GM12892 (cell line): ENCODE data around the gene OGT.
A peak's percentile ranks its signal among the peaks of the same experiment; 100 is the strongest.
"Not testable (repeated sequence)": the region's sequence is repeated elsewhere in the genome, so short reads cannot be mapped to it uniquely, and the experiment has no call there.

Source experiments
- DNase-seq: peaks from one replicate; pipeline ENCODE4 v3.0.0; 2011; ENCODE audit not compliant: insufficient read length
- FAIRE-seq: peaks from 2 replicates; lab custom pipeline; 2011; peaks lifted over from hg19 to GRCh38; lab: Jason Lieb, UNC
- POLR2A ChIP-seq: IDR thresholded peaks from 2 replicates; pipeline ENCODE4 v1.6.1; 2011; ENCODE audit warnings: low read depth, low read length, control low read depth
- POLR2AphosphoS5 ChIP-seq: IDR thresholded peaks from 2 replicates; pipeline ENCODE4 v1.6.1; 2011; ENCODE audit warnings: low read depth, low read length, control low read depth
- TAF1 ChIP-seq: IDR thresholded peaks from 2 replicates; pipeline ENCODE4 v1.6.1; 2011; ENCODE audit warnings: low read depth, mild to moderate bottlenecking, control low read depth, low read length, borderline replicate concordance

Gene OGT

DNA sequence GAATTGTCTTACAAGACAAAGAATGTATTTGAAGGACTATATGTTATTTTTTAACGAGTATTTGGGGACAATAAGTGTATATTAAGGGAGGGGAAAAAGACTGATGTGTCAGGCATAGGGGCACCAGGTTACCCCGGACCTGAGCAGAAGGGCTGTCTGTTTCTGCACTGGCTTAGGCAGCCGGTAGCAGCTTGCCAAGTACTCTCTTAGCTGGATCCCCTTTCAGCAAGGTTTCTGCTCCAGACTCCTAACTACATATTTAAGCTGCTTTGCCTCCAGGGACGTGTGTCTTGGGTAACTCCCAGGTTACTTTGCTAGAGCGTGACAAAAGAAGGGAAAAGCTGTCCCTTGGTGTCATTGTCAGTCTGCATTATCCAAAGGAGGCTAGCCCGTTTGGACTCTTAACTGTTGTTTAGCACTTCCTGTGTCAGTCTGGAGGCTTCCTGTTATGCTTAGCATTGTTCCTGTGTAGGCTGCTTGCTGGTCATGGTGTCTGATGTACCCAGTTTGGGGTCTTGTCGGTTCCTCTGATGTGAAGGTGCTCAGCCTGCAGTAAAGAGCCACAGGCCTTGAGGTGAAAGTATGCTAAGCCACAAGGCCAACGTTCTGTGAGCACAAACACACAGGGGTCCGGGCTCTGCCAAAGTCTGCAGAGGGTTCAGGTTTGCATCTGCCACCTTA, 73.8 kb downstream of the OGT start:
- TF ChIP-seq POLR2AphosphoS5 (no peak), TAF1 (no peak), POLR2A (no peak)
- FAIRE-seq (no peak), DNase-seq (no peak)

DNA sequence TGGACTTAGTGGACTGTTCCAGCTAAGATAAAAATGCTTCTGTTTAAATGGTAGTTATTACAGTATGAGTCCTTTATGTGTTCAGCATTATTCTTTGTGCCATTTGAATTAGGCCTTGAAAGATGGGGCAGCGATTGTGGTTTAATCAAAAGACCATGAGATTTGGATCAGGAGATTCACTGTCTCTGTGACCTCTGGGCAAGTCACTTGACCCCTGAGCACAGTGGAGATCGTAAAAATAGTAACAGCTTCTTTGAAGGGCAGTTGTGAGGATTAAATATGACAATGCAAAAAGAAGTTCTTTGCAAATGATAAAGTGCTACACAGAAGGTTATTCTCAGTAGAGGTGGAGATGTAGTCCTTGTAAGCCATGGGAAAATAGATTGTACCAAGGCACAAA, 74.6 kb downstream of the OGT start:
- DNase-seq: no peak
- no peak for TF ChIP-seq TAF1
- TF ChIP-seq POLR2AphosphoS5: no peak
- TF ChIP-seq POLR2A: no peak
- FAIRE-seq: no peak

DNA sequence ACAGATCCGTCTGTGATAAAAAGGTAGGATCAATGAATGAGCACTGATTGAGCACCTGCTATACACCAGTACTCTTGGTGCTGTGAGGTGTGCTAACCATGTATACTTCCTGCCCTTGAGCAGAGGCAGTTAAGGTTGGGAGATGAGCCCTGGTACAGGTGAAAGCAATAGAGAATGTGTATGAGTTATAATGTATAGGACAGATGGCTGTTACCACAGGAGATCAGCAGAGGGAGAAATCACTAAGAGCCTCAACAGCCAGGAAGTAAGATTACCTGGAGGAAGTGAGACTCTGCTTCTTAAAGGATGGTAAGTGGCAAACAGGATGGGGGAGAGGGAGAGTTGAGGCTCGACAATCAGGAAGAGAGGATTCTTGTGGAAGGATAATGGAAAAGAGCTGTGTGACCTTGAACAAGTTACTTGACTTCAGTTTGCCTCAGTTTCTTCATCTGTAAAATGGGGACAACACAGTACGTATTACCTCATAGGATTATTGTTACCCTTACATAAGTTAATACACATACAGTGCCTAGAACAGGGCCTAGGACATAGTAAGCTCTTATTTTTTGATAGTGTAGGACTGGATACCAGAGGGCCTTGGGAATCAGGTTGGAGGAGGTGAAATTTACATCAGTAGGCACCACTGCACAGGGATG, 76.3 kb downstream of the OGT start:
- FAIRE-seq: no peak
- no peak for DNase-seq
- TF ChIP-seq TAF1: no peak
- no peak for TF ChIP-seq POLR2AphosphoS5
- no peak for TF ChIP-seq POLR2A

DNA sequence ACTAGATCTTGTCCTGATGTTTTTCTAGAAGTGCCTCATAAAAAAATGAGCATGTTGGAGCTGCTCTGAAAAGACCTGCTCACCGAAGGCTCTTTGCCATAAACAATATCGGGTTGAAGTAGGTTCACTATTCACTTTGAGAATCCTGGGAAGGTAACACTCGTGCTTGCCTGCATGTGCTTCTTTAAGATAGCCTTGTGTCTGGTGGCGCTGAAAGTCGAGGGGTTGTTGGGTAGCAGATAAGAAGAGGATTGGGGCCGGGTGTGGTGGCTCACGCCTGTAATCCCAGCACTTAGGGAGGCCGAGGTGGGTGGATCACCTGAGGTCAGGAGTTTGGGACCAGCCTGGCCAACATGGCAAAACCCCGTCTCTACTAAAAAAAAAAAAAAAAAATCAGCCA, 78.8 kb downstream of the OGT start:
- not testable (repeated sequence) for FAIRE-seq, DNase-seq

DNA sequence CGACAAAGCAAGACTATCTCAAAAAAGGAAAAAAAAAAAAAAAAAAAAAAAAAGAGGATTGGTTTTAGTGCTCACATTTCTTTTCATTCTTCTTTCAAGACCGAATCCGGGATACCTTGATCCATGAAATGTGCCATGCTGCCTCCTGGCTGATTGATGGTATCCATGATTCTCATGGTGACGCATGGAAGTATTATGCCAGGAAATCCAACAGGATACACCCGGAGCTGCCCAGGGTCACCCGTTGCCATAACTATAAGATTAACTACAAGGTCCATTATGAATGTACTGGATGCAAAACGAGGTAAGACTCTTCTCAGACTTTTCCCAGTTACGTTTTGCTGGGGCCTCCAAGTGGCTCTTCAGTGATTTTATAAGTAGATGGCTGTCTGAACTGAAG, 79.4 kb downstream of the OGT start:
- FAIRE-seq (no peak), DNase-seq (no peak)
- no peak for TF ChIP-seq TAF1
- TF ChIP-seq POLR2A: no peak
- no peak for TF ChIP-seq POLR2AphosphoS5

DNA sequence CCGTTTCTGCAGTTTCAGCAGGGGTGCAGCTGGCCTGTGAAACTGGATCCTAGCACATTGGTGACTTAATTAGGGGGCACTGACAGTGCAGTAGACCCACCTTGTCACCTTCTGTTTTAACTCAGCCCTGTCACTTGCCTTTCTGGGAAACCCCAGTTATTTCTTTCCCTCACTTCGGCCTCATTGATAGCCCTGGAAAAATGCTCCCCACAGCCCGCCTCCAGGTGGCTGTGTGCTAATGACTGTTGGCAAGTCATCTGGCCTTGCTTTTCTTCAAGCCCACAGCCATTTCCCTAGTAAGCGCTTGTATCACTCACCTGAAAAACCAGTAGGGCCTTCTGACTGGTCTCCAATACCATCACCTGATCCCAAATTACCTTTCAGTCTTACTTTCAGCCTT, 82.2 kb downstream of the OGT start:
- TF ChIP-seq POLR2A (no peak), POLR2AphosphoS5 (no peak), TAF1 (no peak)
- DNase-seq (no peak), FAIRE-seq (no peak)

DNA sequence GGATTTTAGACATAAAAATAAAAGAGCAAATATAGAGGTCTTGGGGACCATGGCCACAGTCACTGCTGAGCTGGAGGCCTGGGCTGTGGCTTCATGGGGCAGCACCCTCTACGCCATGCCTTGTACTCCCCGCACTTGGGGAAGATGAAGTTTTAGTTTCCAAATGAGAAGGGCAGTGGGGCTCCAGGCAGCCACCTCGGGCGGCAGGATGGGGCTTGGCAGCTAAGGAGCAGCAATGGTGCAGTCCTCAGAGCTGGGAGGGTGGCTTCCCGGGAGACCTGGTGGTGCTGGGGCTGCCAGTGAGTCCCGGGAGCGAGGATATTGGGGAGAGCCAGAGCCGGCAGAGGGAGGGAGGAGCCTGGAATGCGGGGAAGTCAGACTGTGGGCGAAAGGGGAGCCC, 83.0 kb downstream of the OGT start:
- DNase-seq (no peak), FAIRE-seq (no peak)
- TF ChIP-seq POLR2AphosphoS5: no peak
- no peak for TF ChIP-seq POLR2A
- TF ChIP-seq TAF1: no peak

DNA sequence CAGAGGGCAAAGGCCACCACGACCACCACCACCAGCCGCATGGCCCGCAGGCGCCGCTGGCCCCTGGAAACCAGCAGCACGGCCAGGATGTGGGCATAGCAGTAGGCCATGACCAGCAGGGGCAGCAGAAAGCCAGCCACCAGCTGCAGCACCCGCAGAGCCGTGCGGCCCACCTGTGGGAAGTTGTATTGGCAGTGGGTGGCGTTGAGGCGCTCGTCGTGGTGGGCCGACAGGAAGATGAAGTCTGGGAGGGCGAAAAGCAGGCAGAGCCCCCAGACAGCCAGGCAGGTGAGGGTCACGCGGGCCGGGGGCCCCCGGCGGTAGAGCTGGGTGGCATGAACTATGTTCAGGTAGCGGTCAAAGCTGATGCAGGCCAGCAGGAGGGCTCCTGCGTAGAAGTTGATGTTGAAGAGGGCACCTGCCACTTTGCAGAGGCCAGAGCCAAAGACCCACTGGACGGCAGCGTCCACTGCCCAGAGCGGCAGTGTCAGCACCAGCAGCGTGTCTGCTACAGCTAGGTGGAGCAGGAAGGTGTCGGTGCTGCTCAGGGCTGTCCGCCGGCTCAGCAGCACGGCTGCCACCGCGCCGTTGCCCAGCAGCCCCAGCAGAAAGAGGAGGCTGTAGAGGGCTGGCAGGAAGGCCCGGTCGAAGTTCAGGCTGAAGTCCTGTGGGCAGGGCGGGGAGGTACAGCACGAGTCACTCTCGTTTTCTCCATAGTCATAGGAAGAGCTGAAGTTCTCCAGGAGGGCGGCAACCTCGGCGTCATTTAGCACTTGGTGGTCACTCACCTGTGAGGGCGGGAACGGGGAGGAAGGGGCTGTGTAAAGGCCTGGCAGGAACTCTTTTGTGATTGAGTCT, 84.0 kb downstream of the OGT start:
- no peak for TF ChIP-seq POLR2AphosphoS5
- no peak for TF ChIP-seq POLR2A
- no peak for TF ChIP-seq TAF1
- DNase-seq: no peak
- no peak for FAIRE-seq

DNA sequence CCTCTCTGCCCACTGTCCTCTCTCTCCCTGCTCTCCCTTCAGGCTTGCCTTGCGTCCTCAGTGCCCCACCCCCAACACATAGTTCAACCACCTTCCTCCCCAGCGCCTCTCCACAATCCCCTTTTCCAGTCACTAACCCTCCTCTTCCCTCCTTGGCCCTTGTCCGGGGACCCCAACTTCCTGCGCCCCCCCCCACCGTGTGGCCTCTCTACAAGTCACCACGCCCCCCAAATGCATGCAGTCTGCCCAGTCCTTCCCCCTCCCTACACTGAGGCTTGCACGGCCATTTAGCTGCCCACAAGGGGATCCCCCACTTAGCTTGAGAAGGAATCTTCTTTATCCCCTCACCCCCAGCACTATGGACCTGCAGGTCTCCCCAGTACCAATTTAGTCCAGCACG, 84.8 kb downstream of the OGT start:
- DNase-seq (no peak), FAIRE-seq (no peak)
- TF ChIP-seq POLR2A (no peak), POLR2AphosphoS5 (no peak), TAF1 (no peak)

DNA sequence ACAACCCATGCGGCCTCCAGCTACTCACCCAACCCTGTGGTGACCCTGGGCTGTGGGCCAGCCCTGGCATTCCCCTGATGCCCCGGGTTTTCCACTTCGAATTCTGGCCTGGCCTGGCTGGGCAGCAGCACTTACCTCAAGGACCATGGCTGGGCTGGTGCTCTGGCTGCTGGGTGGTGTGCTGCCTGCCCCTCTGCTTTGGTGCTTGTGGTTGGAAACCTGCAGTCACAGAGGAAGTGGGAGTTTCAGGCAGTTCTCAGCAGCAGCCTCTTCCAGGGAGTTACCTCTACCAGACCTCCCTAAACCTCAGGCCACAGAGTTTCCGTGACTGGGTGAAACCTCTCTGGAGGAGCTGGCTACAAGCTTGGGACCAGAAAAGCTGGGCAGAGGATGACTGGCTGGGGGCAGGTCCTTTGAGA, 85.4 kb downstream of the OGT start, which contains the start of gene CXCR3:
CXCR3 (minus strand) TSS at position 209 of the 419 bp plus-strand sequence; CDS start at position 147, 62 bp downstream.
- DNase-seq (peak; percentile 46), FAIRE-seq (peak; percentile 95)

DNA sequence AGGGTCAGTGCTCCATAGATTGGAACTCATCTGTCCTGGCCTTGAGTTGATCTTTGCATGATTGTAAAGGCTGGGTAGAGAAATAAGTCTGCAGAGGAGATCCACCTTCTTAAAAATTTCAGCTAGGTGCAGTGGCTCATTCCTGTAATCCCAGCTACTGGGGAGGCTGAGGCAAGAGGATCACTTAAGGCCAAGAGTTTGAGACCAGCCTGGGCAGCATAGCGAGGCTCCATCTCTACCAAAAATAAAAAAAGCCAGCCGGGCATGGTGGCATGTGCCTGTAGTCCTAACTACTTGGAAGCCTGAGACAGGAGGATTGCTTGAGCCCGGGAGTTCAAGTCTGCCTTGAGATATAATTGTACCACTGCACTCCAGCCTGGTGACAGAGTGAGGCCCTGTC, 85.9 kb downstream of the OGT start:
- TF ChIP-seq POLR2A (no peak), POLR2AphosphoS5 (no peak), TAF1 (no peak)
- no peak for DNase-seq
- no peak for FAIRE-seq

More for the DNA sequence above, 85.4 kb downstream of the OGT start, which contains the start of gene CXCR3:
- TF ChIP-seq TAF1: no peak
- TF ChIP-seq POLR2A: peak; percentile 33; the same call in 1 of the 2 replicates
